SU-DHL-6 (cell line): ENCODE measurements around the gene BMPR2.

Source experiments
- H2AFZ ChIP-seq: fragments of 200-600 bp; sonication (generic); 2 replicates; pipeline ENCODE4 v1.6.1; 2014; ENCODE audit warnings: low read depth, mild to moderate bottlenecking, moderate library complexity, mixed read lengths, antibody characterized with exemption, low read length; ENCODE audit not compliant: severe bottlenecking
- H3F3A ChIP-seq: fragments of 200-600 bp; shearing (Covaris generic); 2 replicates; pipeline ENCODE4 v1.6.0; 2016; ENCODE audit warnings: antibody characterized with exemption, mild to moderate bottlenecking; ENCODE audit not compliant: insufficient read depth
- H3K27ac ChIP-seq: fragments of 200-600 bp; sonication (generic); 2 replicates; pipeline ENCODE4 v1.5.1; 2016; ENCODE audit warnings: low read depth, mild to moderate bottlenecking, low read length, moderate library complexity, mixed read lengths
- H3K27me3 ChIP-seq: fragments of 200-600 bp; sonication (generic), shearing (Covaris generic); 2 replicates; pipeline ENCODE4 v1.6.0; 2014; ENCODE audit warnings: mild to moderate bottlenecking, low read length
- H3K36me3 ChIP-seq: fragments of 200-600 bp; sonication (generic); 2 replicates; pipeline ENCODE4 v1.6.1; 2014; ENCODE audit warnings: mild to moderate bottlenecking, low read length, mixed read lengths
- H3K4me2 ChIP-seq: fragments of 300-600, 200-600 bp; shearing (Covaris generic), sonication (generic); 2 replicates; pipeline ENCODE4 v1.6.0; 2014; ENCODE audit warnings: low read length, low read depth, mild to moderate bottlenecking; ENCODE audit not compliant: poor library complexity, severe bottlenecking
- H3K4me3 ChIP-seq: fragments of 200-600 bp; sonication (generic); 2 replicates; pipeline ENCODE4 v1.5.1; 2014; ENCODE audit warnings: antibody characterized with exemption, low read length, mild to moderate bottlenecking, mixed read lengths; ENCODE audit not compliant: insufficient read depth, poor library complexity, severe bottlenecking
- H3K79me2 ChIP-seq: fragments of 200-600 bp; sonication (generic); 2 replicates; pipeline ENCODE4 v1.6.1; 2014; ENCODE audit warnings: mild to moderate bottlenecking, low read length, moderate library complexity; ENCODE audit not compliant: insufficient read depth
- H3K9ac ChIP-seq: fragments of 200-600 bp; sonication (generic); 2 replicates; pipeline ENCODE4 v1.7.0; 2014; ENCODE audit warnings: mild to moderate bottlenecking, low read length
- H3K9me2 ChIP-seq: fragments of 200-600 bp; sonication (generic); replicated peaks from 2 replicates; pipeline ENCODE4 v1.6.1; 2014; ENCODE audit warnings: low read length; ENCODE audit not compliant: insufficient read depth
- H3K9me3 ChIP-seq: fragments of 200-600 bp; sonication (generic); 2 replicates; pipeline ENCODE4 v1.6.1; 2014; ENCODE audit warnings: low read length, mixed read lengths; ENCODE audit not compliant: insufficient read depth
- H4K20me1 ChIP-seq: fragments of 200-600 bp; sonication (generic); 2 replicates; pipeline ENCODE4 v1.6.1; 2014; ENCODE audit warnings: low read depth, mild to moderate bottlenecking, antibody characterized with exemption, low read length, moderate library complexity, mixed read lengths
- CTCF ChIP-seq: fragments of 200-600 bp; sonication (generic); IDR thresholded peaks from one replicate; pipeline ENCODE4 v1.5.1; 2017; ENCODE audit warnings: antibody characterized with exemption, mild to moderate bottlenecking, low read length, moderate library complexity; ENCODE audit not compliant: insufficient read depth, poor library complexity, severe bottlenecking
- EZH2phosphoT487 ChIP-seq: fragments of 200-600 bp; sonication (generic), shearing (Covaris generic); conservative IDR thresholded peaks from 2 replicates; pipeline ENCODE4 v1.6.1; 2018; ENCODE audit warnings: mild to moderate bottlenecking, antibody characterized with exemption, low read length, moderate library complexity, mixed read lengths

Gene BMPR2

GRCh38 chr2:202425036-202425435 lies 48.9 kb downstream of the BMPR2 start:
- Histone ChIP-seq H3K9ac (no peak overlapping the region), H3K4me3 (no peak overlapping the region), H3K9me2 (no peaks in the 10 kb centered on the region), H4K20me1 (no peaks in the 10 kb centered on the region), H3K9me3 (no peaks in the 10 kb centered on the region), H2AFZ (no peak overlapping the region), H3K36me3 (no peaks in the 10 kb centered on the region), H3K27me3 (no peaks in the 10 kb centered on the region), H3K27ac (no peak overlapping the region), H3F3A (no peaks in the 10 kb centered on the region), H3K79me2 (no peaks in the 10 kb centered on the region), H3K4me2 (no peak overlapping the region)
- TF ChIP-seq EZH2phosphoT487 (no peak), CTCF (no peak)

- TF ChIP-seq CTCF (no peak), EZH2phosphoT487 (no peak)
- Histone ChIP-seq H3K79me2 (no peaks in the 10 kb centered on the region), H3K27me3 (no peaks in the 10 kb centered on the region), H2AFZ (no peak overlapping the region), H3K9me3 (no peaks in the 10 kb centered on the region), H4K20me1 (no peaks in the 10 kb centered on the region), H3F3A (no peaks in the 10 kb centered on the region), H3K27ac (no peak overlapping the region), H3K4me3 (no peak overlapping the region), H3K36me3 (no peaks in the 10 kb centered on the region), H3K9ac (no peak overlapping the region), H3K4me2 (no peak overlapping the region), H3K9me2 (no peaks in the 10 kb centered on the region)
These were observed 50.6 kb downstream of the BMPR2 start for GRCh38 chr2:202426751-202427150.

GRCh38 chr2:202429164-202429980 lies 53.2 kb downstream of the BMPR2 start:
- Histone ChIP-seq H2AFZ (no peak overlapping the region), H3K36me3 (no peaks in the 10 kb centered on the region), H3K27me3 (no peaks in the 10 kb centered on the region), H3K27ac (no peak overlapping the region), H4K20me1 (no peaks in the 10 kb centered on the region), H3K4me3 (no peak overlapping the region), H3K9me2 (no peaks in the 10 kb centered on the region), H3K9me3 (no peaks in the 10 kb centered on the region), H3K9ac (no peak overlapping the region), H3K4me2 (no peak overlapping the region), H3F3A (no peaks in the 10 kb centered on the region), H3K79me2 (no peaks in the 10 kb centered on the region)
- TF ChIP-seq EZH2phosphoT487 (no peak), CTCF (no peak)
